ENCODE results near the gene CHD1.
A peak's percentile ranks its signal among the peaks of the same experiment; 100 is the strongest.
"Not testable (repeated sequence)": the region's sequence is repeated elsewhere in the genome, so short reads cannot be mapped to it uniquely, and the experiment has no call there.

The CHD1 gene

GRCh38 chr5:98928873-98929709, at the start of gene CHD1:
Gene CHD1 (minus strand): TSS chr5:98929007. CDS start chr5:98926386, 2,621 bp downstream.
- Mint-ChIP-seq H3K9me3 (no peaks in the 10 kb centered on the region), H3K36me3 (ENCODE audit: low read depth) (peaks cover 43% of the 10 kb centered on the region), H3K27ac (peak within 1 kb of the TSS; percentile 100), H3K4me1 (ENCODE audit: low read depth) (peaks cover 75% of the 10 kb centered on the region), H3K4me3 (peak within 1 kb of the TSS; percentile 96), H3K27me3 (no peaks in the 10 kb centered on the region)

DNA sequence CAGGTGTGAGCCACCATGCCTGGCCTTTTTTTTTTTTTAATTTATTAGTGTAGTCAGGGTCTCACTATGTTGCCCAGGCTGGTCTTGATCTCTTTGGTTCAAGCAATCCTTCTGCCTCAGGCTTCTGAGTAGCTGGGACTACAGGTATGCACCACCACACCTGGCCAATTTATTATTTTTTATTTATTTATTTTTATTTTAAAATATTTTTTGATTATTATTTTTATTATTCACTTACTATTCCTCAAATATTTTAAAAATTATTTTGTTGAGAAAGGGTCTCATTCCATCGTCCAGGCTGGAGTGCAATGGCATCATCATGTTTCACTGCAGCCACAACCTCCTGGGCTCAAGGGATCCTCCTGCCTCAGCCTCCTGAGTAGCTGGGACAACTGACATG, 49.7 kb upstream of the CHD1 start:
- Mint-ChIP-seq H3K9me3 (no peaks in the 10 kb centered on the region), H3K4me3 (no peak overlapping the region), H3K27me3 (no peaks in the 10 kb centered on the region), H3K27ac (no peak overlapping the region), H3K4me1 (ENCODE audit: low read depth) (peaks cover 21% of the 10 kb centered on the region), H3K36me3 (ENCODE audit: low read depth) (no peaks in the 10 kb centered on the region)

- H3K9me3 Mint-ChIP-seq = no peaks in the 10 kb centered on the region
- H3K36me3 Mint-ChIP-seq (ENCODE audit: low read depth) = no peaks in the 10 kb centered on the region
- H3K27me3 Mint-ChIP-seq = no peaks in the 10 kb centered on the region
- peaks cover 21% of the 10 kb centered on the region for H3K4me1 Mint-ChIP-seq (ENCODE audit: low read depth)
- H3K27ac Mint-ChIP-seq = no peak overlapping the region
- H3K4me3 Mint-ChIP-seq = no peak overlapping the region
Observed at GRCh38 chr5:98977723-98978122, 48.9 kb upstream of the CHD1 start.

GRCh38 chr5:98975682-98976407, 47.0 kb upstream of the CHD1 start:
- Mint-ChIP-seq H3K27ac (no peak overlapping the region), H3K9me3 (no peaks in the 10 kb centered on the region), H3K4me1 (ENCODE audit: low read depth) (peaks cover 21% of the 10 kb centered on the region), H3K4me3 (no peak overlapping the region), H3K27me3 (no peaks in the 10 kb centered on the region), H3K36me3 (ENCODE audit: low read depth) (no peaks in the 10 kb centered on the region)

GRCh38 chr5:98975223-98975622, 46.4 kb upstream of the CHD1 start:
- no peak overlapping the region for H3K4me3 Mint-ChIP-seq
- no peak overlapping the region for H3K27ac Mint-ChIP-seq
- H3K9me3 Mint-ChIP-seq = no peaks in the 10 kb centered on the region

DNA sequence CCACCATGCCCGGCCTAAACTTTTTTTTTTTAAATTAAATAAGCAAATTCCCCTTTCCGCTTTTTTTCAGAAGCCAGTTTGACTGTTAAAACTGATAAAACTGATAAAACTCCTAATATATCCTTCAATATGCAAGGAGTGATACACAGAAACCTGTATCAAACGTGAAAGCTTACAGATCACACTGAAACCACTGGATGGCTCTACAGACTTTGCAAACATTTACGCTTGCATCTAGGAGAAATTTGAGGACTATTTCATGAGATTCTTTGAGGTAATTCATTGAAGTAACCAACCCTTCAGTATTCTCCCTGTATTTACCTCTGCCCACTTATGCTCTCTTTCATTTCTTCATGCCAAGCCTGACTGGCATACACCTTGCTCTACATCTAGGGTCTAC, 40.6 kb upstream of the CHD1 start:
- no peaks in the 10 kb centered on the region for H3K4me1 Mint-ChIP-seq (ENCODE audit: low read depth)
- H3K36me3 Mint-ChIP-seq (ENCODE audit: low read depth) = no peaks in the 10 kb centered on the region
- H3K9me3 Mint-ChIP-seq = no peaks in the 10 kb centered on the region
- H3K27ac Mint-ChIP-seq = no peak overlapping the region
- no peak overlapping the region for H3K4me3 Mint-ChIP-seq
- no peaks in the 10 kb centered on the region for H3K27me3 Mint-ChIP-seq

More at GRCh38 chr5:98975223-98975622, 46.4 kb upstream of the CHD1 start:
- H3K4me1 Mint-ChIP-seq (ENCODE audit: low read depth) = peaks cover 21% of the 10 kb centered on the region
- no peaks in the 10 kb centered on the region for H3K27me3 Mint-ChIP-seq
- no peaks in the 10 kb centered on the region for H3K36me3 Mint-ChIP-seq (ENCODE audit: low read depth)

DNA sequence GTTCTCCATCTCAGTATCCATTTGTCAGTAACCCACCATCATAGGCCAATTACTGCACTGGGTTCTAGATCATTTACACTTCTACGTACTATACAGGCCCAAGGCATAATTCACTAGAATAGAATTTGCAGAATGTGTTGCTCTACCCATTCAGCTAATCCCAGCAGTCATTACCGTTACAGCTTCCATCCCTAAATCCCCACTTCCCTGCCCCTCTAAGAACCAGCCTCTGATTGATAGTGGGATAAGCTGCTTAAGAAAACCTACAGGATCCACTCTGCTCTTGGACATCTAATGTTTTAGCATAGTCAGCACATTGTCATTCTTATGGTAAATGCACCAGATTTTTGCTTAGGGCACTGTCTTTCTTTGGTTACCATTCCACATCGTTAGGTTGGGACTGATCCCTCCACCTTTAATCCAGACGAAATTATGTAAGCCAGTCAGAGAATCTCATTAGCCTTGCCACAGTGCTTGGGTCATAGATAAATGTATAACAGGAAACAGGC, 39.3 kb upstream of the CHD1 start:
- Mint-ChIP-seq H3K36me3 (ENCODE audit: low read depth) (no peaks in the 10 kb centered on the region), H3K9me3 (no peaks in the 10 kb centered on the region), H3K27me3 (no peaks in the 10 kb centered on the region), H3K4me3 (no peak overlapping the region), H3K4me1 (ENCODE audit: low read depth) (no peaks in the 10 kb centered on the region), H3K27ac (no peak overlapping the region)

DNA sequence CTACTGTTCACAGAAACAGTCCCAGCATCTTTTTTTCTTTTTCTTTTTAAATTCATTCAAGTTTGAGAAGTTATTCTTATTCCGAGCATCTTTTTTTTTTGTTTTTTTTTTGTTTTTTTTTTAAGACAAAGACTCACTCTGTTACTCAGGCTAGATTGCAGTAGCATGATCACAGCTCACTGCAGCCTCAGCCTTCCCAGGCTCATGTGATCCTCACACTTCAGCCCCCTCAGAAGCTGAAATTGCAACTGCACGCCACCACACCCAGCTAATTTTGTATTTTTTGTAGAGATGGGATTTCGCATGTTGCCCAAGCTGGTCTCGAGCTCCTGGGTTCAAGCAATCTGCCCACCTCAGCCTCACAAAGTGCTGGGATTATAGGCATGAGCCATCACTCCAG, 36.4 kb upstream of the CHD1 start:
- H3K27me3 Mint-ChIP-seq = no peaks in the 10 kb centered on the region
- no peaks in the 10 kb centered on the region for H3K36me3 Mint-ChIP-seq (ENCODE audit: low read depth)
- H3K9me3 Mint-ChIP-seq = no peaks in the 10 kb centered on the region
- no peak overlapping the region for H3K4me3 Mint-ChIP-seq
- no peaks in the 10 kb centered on the region for H3K4me1 Mint-ChIP-seq (ENCODE audit: low read depth)
- H3K27ac Mint-ChIP-seq = no peak overlapping the region

- no peaks in the 10 kb centered on the region for H3K27me3 Mint-ChIP-seq
- H3K4me3 Mint-ChIP-seq = no peak overlapping the region
Observed at GRCh38 chr5:98964621-98965020, 35.8 kb upstream of the CHD1 start.

DNA sequence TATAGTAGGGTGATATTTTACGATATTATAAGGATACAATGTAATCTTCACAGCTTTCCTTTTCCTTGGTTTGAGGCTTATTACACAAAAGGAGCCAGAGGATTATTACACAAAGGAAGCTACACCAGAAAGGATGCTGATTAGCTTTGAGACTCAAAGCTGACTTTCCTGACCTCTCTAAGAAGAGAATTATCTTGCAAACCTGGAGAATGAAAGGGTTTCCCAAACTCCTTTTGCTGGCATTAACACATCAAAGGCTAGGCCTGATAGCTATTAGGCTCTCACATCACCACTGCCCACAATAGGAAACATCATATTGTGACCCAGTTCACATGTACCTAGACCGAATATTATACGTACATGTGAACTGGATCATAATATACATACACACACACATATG, 34.2 kb upstream of the CHD1 start:
- Mint-ChIP-seq H3K4me3 (no peak overlapping the region), H3K9me3 (no peaks in the 10 kb centered on the region), H3K36me3 (ENCODE audit: low read depth) (no peaks in the 10 kb centered on the region), H3K27me3 (no peaks in the 10 kb centered on the region), H3K27ac (no peak overlapping the region), H3K4me1 (ENCODE audit: low read depth) (no peaks in the 10 kb centered on the region)

More at GRCh38 chr5:98964621-98965020, 35.8 kb upstream of the CHD1 start:
- Mint-ChIP-seq H3K36me3 (ENCODE audit: low read depth) (no peaks in the 10 kb centered on the region), H3K4me1 (ENCODE audit: low read depth) (no peaks in the 10 kb centered on the region), H3K27ac (no peak overlapping the region), H3K9me3 (no peaks in the 10 kb centered on the region)

DNA sequence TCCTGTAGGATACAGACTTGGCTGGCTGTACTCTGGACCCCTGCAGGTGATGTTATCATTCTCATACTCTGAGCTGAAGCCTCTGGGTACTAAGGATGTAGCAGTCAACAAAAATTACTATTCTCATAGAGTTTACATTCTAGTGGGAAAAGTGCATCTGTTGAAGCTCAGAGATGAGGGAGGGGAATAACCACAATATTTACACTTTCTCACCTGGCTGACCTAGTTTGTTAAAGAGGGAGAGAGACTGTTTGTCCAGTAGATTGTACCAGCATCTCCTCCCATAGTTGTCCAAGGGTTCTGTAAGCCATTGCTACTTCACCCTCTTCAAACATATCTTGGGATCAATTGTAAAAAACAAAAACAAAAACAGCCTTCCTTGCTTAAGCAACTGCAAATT, 33.8 kb upstream of the CHD1 start:
- no peaks in the 10 kb centered on the region for H3K27me3 Mint-ChIP-seq
- no peak overlapping the region for H3K4me3 Mint-ChIP-seq
- no peaks in the 10 kb centered on the region for H3K9me3 Mint-ChIP-seq
- no peak overlapping the region for H3K27ac Mint-ChIP-seq
- H3K4me1 Mint-ChIP-seq (ENCODE audit: low read depth) = no peaks in the 10 kb centered on the region
- no peaks in the 10 kb centered on the region for H3K36me3 Mint-ChIP-seq (ENCODE audit: low read depth)

DNA sequence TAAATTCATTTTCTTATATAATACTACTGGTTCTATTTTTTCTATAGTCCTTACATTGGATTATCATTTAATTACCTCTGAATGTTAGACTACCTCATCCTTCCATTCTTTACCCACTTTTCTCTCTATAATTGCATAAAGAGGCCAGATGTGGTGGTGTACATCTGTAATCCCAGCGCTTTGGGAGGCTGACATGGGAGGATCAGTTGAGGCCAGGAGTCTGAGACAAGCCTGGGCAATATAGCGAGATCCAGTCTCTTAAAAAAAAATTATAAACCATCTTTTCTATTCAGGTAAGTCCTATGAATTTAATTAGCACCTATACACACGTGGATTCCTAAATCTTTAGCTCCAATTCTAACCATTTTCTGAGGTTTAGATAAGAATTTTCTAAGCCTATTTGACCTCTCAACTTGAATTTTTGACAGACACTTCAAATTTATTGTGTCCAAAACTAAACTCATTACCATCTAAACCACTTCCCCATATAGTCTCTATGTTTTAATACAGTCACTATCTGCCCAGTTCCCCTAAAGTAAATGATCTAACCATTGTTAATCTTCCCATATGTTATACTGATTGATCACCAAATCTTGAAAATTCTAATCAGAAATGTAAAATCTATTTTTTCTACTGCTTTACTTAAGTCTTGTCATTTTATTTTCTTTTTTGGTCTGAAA, 33.0 kb upstream of the CHD1 start:
- Mint-ChIP-seq H3K27ac (no peak overlapping the region), H3K9me3 (no peaks in the 10 kb centered on the region)

DNA sequence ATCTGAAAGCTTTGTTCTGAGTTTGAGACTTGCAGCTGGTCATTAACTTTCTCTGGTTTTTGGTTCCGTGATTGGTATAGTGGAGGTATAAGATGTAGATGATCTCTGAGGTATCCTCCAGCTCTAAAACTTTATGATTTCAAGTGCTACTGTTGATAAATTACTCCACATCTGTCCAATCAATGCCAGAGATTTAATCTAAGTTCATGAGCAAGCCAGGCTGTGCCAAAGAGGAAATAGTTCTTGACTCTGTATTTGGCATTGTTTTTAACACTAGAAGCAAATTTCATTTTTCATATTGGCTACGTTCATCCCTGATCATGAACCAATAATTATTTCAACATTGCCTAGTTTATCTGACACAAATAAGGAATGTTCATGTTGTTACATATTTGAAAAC, 28.5 kb upstream of the CHD1 start:
- H3K27ac Mint-ChIP-seq = no peak overlapping the region
- H3K9me3 Mint-ChIP-seq = no peaks in the 10 kb centered on the region
- H3K4me1 Mint-ChIP-seq (ENCODE audit: low read depth) = no peaks in the 10 kb centered on the region
- no peaks in the 10 kb centered on the region for H3K36me3 Mint-ChIP-seq (ENCODE audit: low read depth)
- no peak overlapping the region for H3K4me3 Mint-ChIP-seq
- no peaks in the 10 kb centered on the region for H3K27me3 Mint-ChIP-seq

More for the DNA sequence above, 33.0 kb upstream of the CHD1 start:
- H3K4me1 Mint-ChIP-seq (ENCODE audit: low read depth) = no peaks in the 10 kb centered on the region
- H3K36me3 Mint-ChIP-seq (ENCODE audit: low read depth) = no peaks in the 10 kb centered on the region
- no peaks in the 10 kb centered on the region for H3K27me3 Mint-ChIP-seq
- H3K4me3 Mint-ChIP-seq = no peak overlapping the region

- H3K27me3 Mint-ChIP-seq; H3K36me3 Mint-ChIP-seq (ENCODE audit: low read depth); H3K4me1 Mint-ChIP-seq (ENCODE audit: low read depth); H3K9me3 Mint-ChIP-seq; H3K27ac Mint-ChIP-seq; H3K4me3 Mint-ChIP-seq: not testable (repeated sequence)
Observed at GRCh38 chr5:98955888-98956287, 27.1 kb upstream of the CHD1 start.

- not testable (repeated sequence) for H3K4me3 Mint-ChIP-seq; H3K27me3 Mint-ChIP-seq; H3K9me3 Mint-ChIP-seq; H3K36me3 Mint-ChIP-seq (ENCODE audit: low read depth); H3K27ac Mint-ChIP-seq; H3K4me1 Mint-ChIP-seq (ENCODE audit: low read depth)
Observed at GRCh38 chr5:98955471-98955870, 26.7 kb upstream of the CHD1 start.

Data from stimulated activated naive CD8-positive, alpha-beta T cell treated with anti-CD3 and anti-CD28 coated beads, Interleukin-15, Interleukin-2, amounts not matched to agents 100 ng/mL and 50 ng/mL, for 24 hours (primary cell).